ENCODE measurements around the gene ITGA7.

ITGA7 gene, protein sequence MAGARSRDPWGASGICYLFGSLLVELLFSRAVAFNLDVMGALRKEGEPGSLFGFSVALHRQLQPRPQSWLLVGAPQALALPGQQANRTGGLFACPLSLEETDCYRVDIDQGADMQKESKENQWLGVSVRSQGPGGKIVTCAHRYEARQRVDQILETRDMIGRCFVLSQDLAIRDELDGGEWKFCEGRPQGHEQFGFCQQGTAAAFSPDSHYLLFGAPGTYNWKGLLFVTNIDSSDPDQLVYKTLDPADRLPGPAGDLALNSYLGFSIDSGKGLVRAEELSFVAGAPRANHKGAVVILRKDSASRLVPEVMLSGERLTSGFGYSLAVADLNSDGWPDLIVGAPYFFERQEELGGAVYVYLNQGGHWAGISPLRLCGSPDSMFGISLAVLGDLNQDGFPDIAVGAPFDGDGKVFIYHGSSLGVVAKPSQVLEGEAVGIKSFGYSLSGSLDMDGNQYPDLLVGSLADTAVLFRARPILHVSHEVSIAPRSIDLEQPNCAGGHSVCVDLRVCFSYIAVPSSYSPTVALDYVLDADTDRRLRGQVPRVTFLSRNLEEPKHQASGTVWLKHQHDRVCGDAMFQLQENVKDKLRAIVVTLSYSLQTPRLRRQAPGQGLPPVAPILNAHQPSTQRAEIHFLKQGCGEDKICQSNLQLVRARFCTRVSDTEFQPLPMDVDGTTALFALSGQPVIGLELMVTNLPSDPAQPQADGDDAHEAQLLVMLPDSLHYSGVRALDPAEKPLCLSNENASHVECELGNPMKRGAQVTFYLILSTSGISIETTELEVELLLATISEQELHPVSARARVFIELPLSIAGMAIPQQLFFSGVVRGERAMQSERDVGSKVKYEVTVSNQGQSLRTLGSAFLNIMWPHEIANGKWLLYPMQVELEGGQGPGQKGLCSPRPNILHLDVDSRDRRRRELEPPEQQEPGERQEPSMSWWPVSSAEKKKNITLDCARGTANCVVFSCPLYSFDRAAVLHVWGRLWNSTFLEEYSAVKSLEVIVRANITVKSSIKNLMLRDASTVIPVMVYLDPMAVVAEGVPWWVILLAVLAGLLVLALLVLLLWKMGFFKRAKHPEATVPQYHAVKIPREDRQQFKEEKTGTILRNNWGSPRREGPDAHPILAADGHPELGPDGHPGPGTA

DNA sequence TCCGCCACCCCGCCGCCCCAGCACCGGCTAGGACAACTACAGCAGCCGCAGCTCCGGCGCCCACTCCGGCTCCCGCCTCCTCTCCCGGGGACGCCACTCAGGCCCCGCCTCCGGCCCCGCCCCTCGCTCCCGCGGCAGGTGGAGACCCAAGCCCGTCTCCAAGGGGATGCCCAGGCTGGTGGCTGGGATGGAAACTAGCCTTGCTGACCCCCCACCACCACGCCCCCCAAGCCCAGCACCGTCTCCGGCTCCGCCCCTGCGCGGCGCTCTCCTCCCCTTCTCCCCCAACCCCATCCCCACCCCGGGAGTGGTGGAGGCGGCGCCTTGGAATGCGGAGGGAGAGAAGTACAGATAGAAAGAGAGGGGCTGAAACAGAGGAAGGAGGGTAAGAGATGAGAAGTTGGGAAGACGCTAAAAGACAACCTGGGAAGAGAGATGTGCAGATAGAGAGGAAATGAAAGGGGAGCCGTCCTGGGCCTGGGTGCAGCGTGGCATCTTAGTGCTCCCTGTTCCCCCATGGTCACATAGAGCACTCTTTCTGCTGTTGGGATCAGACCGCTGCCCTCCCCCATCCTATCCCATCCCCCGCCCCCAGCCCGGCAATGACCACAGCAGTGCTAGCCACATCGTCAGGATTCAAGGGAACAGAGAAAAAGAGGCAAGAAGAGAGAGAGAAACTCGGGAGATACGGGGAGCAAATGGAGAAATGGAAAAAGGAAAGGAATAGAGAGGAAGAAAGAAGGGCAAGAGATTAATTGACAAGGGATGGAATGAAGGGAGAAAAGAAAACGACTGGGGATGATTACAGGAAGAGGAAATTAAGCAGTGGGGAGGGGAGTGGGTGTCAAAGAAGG is at the start of gene ITGA7:
TSS of gene ITGA7 (minus strand) at position 64 of the 854 bp plus-strand sequence. CDS start 222 bp downstream, outside the sequence.
- DNase-seq = peak; percentile 54

DNA sequence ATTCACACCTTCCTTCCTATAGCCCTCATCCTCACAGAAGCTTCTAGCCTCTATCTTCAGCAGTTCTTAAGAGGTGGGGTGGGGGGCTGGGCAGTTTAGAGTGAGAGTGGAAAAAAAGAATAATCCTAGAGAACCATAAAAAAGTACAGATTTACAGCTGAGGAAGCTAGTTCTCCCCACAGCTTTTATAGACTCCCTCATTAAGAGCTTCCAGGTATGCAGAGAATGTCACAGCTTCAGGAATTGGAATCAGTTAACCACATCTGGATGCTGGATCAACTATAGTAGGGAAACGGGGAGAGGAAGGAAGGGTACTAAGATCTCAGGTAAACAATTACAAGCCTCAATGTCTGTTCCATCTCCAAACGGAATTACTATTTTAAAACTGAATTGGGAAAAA is 47.5 kb upstream of the ITGA7 start:
- no peak for DNase-seq

DNA sequence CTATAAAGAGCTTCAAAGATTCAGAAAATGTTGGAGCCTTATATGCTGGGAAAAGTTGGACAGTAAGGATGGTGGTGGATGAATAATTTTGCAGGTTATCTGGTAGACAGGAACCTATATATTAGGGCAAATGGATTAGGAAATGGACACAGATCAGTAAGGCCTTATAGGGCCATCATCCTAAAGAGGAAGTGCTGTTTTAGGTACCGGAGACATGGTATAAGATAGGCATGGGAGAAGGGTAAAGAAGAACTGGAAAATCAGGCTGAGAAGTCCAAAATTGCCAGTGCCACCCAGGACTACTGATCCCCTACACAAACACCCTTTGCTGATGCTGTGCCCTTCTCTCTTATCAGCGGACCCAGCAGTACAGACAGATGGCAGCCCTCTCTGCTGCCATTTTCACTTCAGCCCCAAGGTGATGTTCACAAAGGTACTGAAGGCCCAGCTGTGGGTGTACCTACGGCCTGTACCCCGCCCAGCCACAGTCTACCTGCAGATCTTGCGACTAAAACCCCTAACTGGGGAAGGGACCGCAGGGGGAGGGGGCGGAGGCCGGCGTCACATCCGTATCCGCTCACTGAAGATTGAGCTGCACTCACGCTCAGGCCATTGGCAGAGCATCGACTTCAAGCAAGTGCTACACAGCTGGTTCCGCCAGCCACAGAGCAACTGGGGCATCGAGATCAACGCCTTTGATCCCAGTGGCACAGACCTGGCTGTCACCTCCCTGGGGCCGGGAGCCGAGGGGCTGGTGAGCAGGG is 40.7 kb upstream of the ITGA7 start:
- DNase-seq = no peak

DNA sequence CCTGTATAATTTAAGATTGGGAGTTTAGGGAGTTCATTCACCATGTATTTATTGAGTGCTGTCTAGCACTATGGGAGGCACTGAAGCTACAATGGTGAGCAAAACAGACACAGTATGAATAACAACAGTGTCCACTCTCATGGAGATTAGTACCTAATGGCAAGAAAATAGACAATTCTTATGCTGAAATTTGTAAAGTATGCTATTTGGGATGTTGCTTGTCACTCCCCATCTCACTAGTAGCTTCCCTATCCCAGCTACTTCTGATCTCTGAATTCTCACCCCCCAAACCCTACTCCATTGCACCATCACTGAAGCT is 39.2 kb upstream of the ITGA7 start:
- no peak for DNase-seq

DNA sequence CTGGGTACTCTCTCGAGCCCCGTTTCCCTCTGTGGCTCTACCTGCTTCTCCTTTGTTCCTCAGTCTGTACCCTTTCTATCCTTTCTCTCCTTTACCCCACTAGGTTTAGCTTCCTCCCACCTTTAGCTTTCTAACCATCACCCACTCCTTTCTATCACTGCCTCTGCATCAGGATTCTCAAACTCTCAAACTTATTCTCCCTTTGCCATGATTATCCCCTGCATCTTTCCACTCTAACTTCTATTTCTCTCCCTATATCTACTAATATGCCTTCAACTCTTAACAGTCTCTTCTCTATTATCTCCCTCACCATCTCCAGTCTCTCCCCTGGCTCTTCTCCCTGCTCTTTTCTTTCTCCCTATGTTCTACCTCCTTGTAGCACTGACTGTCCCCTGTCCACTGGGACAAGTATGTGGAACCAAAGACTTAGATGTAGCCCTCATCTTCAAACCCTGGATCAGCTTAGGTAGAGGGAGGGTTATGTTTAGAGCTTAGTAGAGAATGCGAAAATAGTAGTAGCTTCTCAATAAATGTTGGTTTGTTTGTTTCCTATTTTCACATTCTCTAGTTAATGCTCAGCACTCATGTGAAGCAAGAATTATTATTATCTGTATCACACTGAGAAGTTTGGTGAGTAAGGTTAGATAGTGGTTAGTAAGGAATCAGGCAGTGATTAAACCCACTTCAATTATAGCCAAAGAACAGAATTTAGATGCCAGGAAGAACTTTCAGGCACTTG is 38.6 kb upstream of the ITGA7 start:
- no peak for DNase-seq

DNA sequence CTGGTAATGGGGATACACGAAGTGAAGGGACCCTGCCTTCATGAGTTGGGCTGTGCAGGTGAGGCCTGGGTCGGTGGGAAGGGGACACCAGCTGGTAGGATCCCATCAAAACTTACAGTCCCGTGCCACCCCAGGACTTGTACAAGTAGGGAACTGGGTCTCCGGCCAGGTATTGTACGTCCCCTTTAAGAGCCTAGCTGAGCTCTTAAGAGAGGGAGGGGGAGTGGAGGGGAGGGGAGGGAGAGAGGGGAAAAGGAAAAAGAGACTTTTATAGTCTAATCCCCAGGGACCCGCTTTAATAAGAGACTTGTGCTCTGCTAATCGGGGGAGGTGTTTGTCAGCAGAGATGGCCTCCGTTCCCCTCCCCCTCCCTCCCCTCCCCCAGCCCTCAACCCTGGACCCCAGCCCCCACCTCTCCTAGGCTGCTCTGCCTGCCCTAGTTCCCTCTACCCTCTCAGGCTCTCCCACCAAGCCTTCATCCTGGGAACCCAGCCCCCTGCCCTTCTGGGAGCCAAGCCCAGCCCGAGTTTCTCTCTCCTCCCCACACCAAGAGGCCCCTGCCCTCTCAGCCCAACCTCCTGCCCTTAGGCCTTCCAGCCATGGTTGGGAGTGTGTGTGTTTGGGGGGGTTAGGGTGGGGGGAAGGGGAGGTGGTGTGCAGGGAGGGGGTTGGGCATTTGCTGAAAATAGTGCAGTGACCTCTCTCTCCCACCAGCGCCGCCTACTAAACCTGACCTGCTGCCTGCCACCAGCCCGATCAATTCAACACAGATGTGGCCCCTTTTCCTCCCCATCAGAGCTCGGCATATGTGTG is 37.9 kb upstream of the ITGA7 start:
- DNase-seq = peak; percentile 32

DNA sequence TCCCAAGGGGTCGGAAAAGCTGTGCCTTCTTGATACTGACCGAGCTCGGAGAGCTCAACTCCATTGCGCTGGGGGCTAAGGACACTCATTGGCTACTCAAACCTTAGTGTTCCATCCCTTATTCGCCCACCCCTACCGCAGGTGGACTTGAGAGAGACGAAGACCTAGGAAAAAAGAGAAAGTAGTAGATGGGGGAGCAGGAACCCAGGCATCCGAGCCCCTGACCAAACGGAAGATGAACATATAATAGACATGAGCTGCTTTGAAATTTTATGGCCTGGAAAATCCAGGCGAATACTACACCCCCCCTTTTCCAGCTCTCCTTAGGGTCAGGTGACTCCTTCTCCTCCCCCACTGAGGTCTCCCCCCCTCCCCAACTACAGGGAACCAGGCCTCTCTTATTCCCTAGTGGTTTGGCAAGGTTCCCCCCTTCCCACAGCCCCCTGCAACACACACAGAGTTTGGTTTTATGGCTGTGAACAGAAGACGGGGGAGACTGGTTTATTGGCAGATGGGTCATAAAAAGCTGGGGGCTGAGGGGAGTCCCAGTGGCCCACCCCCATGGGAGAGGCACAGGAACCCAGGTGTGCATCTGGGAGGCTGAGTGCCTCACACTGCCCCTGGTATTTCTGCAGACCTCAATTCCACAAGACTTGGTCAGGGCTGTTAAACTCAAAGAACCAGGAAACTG is 36.8 kb upstream of the ITGA7 start:
- no peak for DNase-seq

DNA sequence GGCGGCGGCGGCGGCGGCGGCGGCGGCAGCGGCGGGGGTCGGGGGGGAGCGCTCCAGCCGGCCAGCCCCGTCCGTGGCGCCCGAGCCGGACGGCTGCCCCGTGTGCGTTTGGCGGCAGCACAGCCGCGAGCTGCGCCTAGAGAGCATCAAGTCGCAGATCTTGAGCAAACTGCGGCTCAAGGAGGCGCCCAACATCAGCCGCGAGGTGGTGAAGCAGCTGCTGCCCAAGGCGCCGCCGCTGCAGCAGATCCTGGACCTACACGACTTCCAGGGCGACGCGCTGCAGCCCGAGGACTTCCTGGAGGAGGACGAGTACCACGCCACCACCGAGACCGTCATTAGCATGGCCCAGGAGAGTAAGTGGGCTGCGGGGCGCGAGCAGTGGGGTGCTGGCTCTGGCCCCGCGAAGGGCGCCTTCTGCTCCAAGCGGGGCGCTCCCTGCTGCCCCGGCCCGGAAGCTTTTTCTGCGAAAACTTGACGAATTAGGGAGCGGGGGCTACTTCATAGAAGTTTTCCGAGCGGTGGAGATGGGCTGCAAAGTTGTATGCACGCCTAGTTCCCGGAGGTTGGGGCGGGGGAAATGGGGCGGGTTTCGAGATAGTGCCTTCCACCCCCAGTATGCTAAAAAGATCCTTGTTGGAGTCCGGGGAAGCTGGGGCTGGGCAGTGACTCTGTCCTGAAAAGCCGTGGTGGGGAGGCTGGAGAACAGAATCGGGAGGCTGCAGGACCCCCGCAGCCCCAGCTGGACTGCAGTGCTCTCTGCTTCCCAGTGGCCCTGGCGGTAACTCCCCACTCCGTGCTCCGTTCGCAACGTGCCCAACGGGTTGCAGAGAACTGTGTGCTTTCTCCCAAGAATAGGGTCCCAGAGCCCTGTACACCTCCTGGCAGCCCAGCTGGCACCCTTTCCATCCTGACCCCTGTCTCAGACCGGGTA is 36.0 kb upstream of the ITGA7 start:
- no peak for DNase-seq

DNA sequence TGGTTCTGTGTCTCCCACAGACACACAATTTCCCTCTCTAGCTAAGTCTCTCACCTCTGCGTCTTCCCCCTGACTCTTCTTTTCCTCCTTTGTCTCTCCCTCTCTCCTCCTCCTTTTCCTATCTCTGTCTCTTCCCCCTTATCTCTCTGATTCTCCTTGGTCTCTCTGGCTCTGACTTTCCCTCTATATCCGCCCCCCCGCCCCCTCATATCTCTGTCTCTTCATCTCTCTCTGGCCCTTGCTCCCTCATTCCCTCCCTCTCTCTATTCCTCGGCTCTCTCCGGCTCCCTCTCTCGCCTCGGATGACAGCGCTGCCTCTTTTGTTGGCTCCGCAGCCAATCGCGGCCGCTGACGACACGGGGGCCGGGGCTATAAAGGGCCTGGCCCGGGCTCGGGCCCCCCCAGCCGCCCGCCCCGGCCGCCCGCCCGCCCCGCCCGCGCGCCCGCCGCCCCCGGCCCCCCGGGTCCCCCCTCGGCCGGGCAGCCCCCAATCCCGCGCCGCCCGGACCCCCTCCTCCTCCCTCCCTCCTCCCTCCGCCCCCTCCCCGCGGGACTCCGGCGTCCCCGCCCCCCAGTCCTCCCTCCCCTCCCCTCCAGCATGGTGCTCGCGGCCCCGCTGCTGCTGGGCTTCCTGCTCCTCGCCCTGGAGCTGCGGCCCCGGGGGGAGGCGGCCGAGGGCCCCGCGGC is 35.2 kb upstream of the ITGA7 start, which contains the start of gene GDF11:
TSS of gene GDF11 (plus strand) at position 404 of the 687 bp plus-strand sequence. CDS start at position 599, 195 bp downstream.
- DNase-seq = peak; percentile 55

DNA sequence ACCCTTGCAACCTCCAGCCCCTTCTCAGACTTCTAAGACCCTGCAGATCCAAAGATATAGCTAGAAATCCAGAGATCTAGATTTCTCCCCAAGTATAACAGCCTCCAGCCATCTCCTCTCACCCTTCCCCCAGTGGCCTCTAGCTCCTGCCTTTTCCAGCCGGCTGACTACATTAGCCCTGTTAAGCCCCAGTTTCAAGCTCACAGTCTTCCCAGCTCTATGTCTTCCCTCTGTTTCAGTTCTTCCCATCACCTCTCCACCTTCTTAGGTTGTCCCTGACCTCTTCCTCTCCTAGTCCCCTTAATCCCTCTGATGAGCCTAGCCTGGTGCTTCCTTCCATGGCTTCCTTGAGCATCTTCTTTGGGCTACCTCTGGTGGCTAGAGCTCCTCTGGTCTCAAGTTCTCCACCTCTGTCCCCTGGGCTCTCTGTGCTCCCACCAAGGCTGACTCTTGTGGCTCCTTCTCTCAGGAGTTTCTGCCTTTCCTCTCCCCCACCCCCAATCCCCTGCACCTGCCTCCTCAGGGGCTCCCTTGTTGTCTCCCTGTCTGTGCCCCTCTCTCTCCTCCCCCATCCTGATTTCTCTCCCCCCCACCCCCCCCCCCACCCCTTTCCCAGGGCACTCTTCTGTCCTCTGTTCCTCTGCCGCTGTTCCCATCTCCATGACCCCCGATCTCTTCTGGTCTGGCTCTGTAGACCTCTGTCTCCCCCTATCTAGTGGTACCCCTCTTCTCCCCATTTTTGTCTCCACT is 34.4 kb upstream of the ITGA7 start:
- no peak for DNase-seq

DNA sequence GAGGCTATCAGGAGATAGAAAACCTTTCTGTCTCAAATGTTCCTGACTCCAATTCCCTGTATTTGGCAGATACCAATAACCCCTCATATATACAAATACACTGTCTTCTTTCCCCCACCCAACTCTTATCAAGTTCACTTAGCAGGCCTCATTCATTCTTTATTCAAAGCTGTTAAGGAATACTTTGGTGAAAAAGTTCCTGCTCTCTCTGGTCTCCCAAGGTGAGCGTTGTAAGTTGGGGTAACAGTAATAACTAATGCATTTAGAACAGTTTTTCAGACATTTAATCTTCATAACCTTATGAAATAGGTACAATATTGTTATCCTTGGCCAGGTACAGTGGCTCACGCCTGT is 31.3 kb upstream of the ITGA7 start:
- no peak for DNase-seq

DNA sequence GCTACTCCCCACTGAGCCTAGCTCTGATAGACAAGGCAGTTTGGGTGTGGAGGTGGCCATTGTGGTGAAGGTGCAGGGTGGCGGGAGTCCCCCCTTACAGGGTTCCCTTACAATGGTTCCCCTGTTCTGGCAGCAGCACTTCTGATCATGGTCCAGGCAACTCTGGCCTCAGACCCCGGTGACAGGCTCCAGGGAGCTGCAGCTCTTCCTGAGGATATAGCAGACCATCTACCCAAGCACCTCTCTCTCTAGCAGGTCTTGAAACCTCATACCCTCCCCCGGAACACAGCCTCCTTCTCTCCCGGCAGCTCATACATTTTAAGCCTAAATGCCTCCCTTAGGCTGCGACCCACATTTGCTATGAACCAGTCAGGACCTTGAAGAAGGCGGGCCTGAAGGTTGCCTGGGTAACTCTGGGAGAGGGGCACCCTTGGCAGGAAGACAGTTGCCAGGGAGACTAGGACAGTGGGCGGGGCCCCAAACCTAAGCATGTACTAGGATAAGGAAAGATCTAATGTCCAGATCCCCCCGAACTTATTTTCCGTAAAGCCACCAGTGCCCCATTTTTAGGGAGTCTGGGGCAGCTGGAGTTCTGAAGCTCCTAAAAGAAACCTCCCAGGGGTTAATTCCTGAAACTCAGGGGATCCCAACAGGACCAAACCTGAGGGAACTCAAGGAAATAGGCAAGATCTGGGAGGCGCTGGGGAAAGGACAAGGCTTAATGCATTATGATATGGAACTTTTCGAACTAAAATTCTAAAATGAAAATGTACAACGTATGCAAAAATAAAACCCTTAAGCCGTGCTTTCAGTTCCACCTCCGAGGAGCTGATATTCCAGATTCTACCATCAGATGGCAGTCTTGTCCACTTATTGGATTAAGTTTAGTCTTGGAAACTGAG is 30.7 kb upstream of the ITGA7 start:
- peak; percentile 83 for DNase-seq

DNA sequence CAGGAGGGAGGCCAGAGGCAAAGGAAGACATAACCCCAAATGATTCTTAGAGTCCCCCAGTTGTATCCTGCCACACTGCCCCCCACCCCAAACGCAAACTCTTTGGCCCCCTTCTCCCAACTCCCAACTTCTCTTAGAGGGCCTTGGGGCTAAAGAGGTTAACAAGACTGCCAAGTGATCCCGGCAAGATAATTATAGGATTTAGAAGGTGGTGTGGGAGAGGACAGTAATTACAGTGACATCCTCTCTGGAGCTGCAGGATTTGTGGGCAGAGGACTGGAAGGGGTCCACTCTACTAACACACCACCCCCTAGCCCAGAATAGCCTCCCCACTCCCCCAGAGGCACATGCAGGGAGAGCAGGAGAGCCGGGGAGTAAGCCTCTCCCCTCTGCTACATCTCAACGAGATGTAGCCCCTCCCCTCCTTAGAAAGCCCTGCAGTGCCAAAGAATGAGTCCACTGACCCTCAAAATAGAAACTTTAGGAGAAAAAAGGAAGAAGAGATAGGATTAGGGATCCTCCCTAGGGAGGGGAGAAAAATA is 29.9 kb upstream of the ITGA7 start:
- peak; percentile 22 for DNase-seq

DNA sequence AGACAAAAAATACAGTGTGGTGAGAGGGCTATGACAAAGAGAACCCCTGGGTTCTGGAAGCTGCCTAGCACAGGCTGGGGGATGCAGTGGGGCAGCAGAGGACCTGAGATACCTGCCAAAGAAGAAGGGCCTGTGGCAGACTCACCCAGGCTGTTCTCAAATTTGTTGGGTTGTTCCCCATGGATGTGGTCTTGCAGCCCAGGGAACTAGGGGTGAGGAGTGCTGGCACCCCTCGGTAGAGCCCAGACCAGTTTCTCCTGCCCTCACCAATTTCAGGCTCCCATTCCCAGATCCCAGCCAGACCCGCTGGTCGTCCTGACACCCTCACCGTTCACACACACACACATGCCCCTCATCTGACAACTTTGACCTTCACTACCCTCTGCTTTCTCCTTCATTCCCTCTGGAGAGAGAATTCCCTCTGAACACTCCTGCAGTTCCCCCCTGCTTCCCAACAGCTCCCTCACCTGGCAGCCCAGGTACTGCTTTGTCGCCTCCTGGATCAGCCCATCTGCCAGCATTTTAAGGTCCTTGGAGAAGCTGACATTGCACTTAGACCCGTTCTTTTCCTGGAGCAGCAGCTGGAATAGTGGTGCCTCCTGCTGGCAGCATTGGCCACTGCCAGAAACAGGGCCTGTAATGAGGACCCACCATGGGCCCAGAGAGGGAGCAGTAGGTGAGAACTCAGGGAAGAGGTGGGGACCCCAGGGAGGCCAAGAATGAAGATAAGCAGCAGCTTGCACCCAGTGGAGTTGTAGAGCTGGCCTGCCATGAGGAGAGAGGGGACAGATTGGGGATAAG is 29.3 kb upstream of the ITGA7 start:
- peak; percentile 35 for DNase-seq

DNA sequence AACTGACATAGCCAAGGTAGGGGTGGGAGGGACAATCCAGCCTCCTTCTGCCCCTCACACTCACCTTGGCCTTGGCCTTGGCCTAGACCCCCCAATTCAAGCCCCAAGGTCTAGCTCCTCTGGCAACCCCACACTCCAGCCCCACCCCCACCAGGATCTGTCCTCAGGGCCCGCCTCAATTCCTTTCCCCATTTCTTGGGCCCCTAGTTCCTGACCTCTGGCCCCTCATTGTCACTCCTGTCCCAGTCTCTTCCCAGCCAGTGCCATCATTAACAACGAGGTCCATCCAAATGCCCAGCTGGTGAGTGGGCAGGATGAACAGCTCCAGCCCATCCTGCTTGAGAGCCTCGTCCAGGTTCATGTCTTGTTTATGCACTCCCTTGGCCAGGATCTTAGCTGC is 28.4 kb upstream of the ITGA7 start:
- no peak for DNase-seq
